Activated T-helper 17 cell treated with anti-CD3 and anti-CD28 coated beads, Interleukin-2, amount 50 U/mL, for 72 hours (primary cell): ENCODE measurements around the gene PRRX2. TPM values are rescaled to one million over a fixed set of nuclear protein-coding genes. Genes with fewer than 3 reads are reported as not detected.
A peak's percentile ranks its signal among the peaks of the same experiment; 100 is the strongest.
"Not testable (repeated sequence)": the region's sequence is repeated elsewhere in the genome, so short reads cannot be mapped to it uniquely, and the experiment has no call there.

Experiments
- ATAC-seq: fragments of 150-1000 bp; cut with Tn5 transposase; replicated peaks from 2 replicates; pipeline ENCODE4 v1.10.0; 2021; ENCODE audit warnings: mild to moderate bottlenecking, moderate library complexity
- H3K27ac Mint-ChIP-seq: one replicate; pipeline ENCODE4 v1.8.0; 2022; ENCODE audit warnings: mixed read lengths
- H3K27me3 Mint-ChIP-seq: one replicate; pipeline ENCODE4 v1.8.0; 2022; ENCODE audit warnings: mixed read lengths
- H3K36me3 Mint-ChIP-seq: one replicate; pipeline ENCODE4 v1.8.0; 2022; ENCODE audit warnings: low read depth, mild to moderate bottlenecking, mixed read lengths
- H3K4me1 Mint-ChIP-seq: one replicate; pipeline ENCODE4 v1.8.0; 2022; ENCODE audit warnings: mixed read lengths
- H3K4me3 Mint-ChIP-seq: one replicate; pipeline ENCODE4 v1.8.0; 2022; ENCODE audit warnings: mild to moderate bottlenecking, mixed read lengths
- H3K9me3 Mint-ChIP-seq: one replicate; pipeline ENCODE4 v1.8.0; 2022; ENCODE audit warnings: mixed read lengths
- total RNA-seq, 2 donors: library from RNA; stranded (reverse); gene quantifications; one replicate each; pipeline ENCODE4 v1.2.3, GENCODE V29; 2022

Gene PRRX2
- total RNA-seq, 2 donors from 2014 or later, result 0.32 TPM; not detected in 1

DNA sequence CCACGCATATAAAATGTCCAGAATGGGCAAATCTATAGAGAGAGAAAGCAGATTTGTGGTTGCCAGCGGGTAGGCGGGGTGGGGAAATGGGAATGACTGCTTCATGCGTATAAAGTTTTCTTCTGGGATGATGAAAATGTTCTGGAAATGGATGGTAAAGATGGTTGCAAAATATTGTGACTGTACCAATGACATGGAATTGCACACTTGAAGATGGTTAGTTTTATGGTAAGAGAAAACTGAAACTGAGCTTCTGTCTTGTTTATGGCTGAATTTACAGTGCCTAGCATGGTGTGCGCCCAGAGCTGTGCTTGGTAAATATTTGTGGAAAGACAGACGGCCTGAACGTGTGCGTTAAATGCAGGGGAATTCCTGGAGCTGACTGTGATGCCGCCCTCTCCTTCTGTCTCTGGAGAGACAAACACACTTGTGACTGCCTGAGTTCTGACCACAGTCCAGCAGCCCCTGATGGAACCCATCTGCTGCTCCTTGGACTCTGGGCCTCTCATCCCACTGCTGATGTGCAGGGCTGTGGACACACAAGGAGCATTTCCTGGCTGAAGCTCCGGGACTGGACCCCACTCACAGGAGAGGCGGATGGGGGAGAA lies 96.0 kb downstream of the PRRX2 start:
- Mint-ChIP-seq H3K4me3 (no peak overlapping the region), H3K4me1 (peaks cover 9% of the 10 kb centered on the region), H3K27ac (no peak overlapping the region), H3K27me3 (peaks cover 4% of the 10 kb centered on the region), H3K9me3 (no peaks in the 10 kb centered on the region), H3K36me3 (no peaks in the 10 kb centered on the region)
- ATAC-seq, result no peak

DNA sequence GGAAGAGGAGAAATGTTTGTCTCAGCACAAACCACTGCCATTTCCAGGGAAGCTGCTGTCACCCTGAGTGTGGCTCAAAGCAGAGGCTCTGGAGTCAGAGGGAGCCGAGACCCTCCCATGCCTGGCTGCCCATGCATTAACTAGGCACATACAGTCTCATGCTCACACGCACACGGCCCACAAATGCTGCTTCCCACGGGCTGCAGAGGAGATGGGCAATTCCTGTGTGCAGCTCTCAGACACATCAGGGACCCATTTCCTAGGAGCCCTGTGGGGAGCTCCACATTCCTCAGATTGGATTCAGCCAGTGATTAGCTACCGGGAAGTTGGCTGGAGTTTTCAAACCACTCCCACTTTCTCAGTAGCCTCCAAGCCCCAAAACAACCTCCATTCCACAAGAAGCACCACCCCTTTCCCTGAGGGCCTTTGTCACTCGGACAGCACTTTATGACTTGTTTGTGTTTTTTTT lies 96.5 kb downstream of the PRRX2 start:
- H3K36me3 Mint-ChIP-seq, result no peaks in the 10 kb centered on the region
- H3K4me1 Mint-ChIP-seq, result peaks cover 8% of the 10 kb centered on the region
- ATAC-seq, result no peak
- H3K27ac Mint-ChIP-seq, result no peak overlapping the region
- H3K4me3 Mint-ChIP-seq, result no peak overlapping the region
- H3K9me3 Mint-ChIP-seq, result no peaks in the 10 kb centered on the region
- H3K27me3 Mint-ChIP-seq, result peaks cover 4% of the 10 kb centered on the region

DNA sequence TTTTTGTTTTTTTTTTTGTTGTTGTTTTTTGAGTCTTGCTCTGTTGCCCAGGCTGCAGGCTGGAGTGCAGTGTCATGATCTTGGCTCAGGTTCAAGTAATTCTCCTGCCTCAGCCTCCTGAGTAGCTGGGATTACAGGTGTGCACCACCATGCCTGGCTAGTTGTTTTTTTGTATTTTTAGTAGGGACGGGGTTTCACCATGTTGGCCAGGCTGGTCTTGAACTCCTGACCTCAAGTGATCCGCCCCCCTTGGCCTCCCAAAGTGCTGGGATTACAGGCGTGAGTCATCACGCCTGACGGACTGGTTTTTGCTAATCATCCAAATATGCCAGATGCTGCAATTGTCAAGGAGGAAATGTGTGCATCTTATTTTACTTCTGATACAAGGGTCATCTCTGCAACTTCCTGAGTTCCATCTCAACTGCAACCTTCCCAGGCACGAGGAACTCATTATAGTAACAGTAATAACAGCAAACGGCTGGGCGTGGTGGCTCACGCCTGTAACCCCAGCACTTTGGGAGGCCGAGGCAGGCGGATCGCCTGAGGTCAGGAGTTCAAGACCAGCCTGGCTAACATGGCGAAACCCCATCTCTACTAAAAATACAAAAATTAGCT lies 97.0 kb downstream of the PRRX2 start:
- not testable (repeated sequence) for ATAC-seq, H3K4me1 Mint-ChIP-seq, H3K27me3 Mint-ChIP-seq, H3K4me3 Mint-ChIP-seq, H3K36me3 Mint-ChIP-seq, H3K27ac Mint-ChIP-seq, H3K9me3 Mint-ChIP-seq

DNA sequence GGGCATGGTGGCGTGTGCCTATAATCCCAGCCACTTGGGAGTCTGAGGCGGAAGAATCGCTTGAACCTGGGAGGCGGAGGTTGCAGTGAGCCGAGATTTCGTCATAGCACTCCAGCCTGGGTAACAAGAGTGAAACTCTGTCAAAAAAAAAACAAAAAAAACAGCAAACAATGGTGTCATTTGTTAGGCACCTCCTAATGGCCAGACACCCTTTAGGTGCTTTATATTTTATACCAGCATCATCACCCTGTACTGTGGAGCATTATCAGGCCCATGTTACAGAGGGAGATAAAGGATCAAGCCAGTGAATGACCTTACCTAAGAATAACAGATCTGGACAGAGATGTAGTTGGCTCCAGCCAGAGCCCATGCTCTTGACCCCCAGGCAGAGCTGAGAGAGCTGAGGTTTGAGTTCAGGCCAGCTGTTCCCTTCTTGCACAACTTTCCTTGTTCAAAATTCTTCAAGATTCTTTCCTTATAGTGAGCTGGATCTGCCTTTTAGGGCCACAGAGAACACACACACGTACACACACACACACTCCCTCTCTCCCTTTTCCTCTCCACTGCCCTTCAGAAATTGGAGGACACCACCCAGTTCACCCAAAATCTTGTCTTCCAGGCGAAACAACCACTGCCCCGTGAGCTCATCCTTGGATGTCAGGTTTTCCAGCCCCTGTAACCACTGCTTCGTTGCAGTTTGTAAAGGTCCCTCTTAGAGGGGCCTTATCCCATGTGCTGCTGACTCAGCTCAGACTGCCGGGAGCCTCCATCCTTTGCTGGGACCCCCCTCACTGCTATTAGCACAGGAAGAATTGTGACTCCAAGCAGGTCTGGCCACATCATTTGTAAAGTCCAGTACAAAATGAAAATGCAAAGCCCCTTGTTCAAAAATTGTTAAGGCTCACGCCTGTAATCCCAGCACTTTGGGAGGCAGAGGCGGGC lies 97.8 kb downstream of the PRRX2 start:
- peaks cover under 1% of the 10 kb centered on the region for H3K4me1 Mint-ChIP-seq
- no peaks in the 10 kb centered on the region for H3K36me3 Mint-ChIP-seq
- H3K27me3 Mint-ChIP-seq, result peaks cover under 1% of the 10 kb centered on the region
- no peak for ATAC-seq
- H3K9me3 Mint-ChIP-seq, result no peaks in the 10 kb centered on the region
- H3K27ac Mint-ChIP-seq, result peak overlapping the region; percentile 28
- no peak overlapping the region for H3K4me3 Mint-ChIP-seq

DNA sequence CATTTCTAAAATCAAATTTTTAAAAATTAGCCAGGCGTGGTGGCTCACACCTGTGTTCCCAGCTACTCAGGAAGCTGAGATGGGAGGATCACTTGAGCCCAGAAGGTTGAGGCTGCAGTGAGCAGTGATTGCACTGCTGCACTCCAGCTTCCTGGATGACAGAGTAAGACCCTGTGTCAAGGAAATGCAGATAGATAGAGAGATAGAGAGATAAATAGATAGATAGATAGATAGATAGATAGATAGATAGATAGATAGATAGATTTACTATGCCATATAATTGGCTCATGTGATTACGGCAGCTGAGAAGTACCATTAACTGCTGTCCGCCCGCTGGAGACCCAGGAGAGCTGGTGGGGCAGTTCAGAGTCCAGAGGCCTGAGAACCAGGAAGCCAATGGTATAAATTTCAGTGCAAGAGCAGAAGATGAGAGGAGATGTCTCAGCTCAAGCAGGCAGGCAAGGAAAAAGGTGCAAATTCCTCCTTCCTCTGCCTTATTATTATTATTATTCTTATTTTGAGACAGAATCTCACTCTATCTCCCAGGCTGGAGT lies 100.4 kb downstream of the PRRX2 start:
- H3K36me3 Mint-ChIP-seq, result no peaks in the 10 kb centered on the region
- no peak overlapping the region for H3K27ac Mint-ChIP-seq
- H3K4me1 Mint-ChIP-seq, result no peaks in the 10 kb centered on the region
- no peak for ATAC-seq
- no peaks in the 10 kb centered on the region for H3K9me3 Mint-ChIP-seq
- H3K4me3 Mint-ChIP-seq, result no peak overlapping the region
- no peaks in the 10 kb centered on the region for H3K27me3 Mint-ChIP-seq

DNA sequence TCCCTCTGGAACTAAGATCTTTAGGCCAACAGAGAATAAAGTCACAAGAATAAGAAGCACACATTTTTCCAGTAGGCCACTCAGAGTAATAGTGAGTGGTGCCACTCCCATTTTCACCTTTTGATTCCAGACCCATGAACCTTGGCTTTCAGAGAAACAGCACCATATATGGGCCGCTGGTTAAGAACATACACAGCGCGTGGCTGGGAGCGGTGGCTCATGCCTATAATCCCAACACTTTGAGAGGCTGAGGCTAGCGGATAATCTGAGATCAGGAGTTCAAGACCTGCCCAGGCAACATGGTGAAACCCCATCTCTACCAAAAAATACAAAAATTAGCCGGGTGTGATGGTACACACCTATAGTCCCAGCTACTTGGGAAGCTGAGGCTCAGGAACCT lies 103.0 kb downstream of the PRRX2 start:
- H3K27ac Mint-ChIP-seq, result no peak overlapping the region

DNA sequence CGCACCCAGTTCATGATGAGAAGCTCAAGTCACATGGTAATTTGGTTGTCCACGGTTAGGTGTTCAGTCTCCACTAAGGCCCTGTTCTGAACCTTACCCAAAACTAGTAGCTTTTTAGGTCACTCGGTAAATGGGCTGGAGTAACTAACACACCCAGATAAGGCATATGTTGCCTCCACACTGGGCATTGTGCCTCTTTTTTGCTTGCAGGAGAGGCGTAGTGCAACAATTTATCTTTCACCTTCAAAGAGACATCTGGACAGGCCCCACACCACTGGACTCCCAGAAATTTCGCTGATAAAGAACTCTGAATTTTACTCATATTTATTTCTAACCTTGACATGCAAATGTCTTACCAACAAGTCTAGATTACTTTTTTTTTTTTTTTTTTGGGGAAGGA lies 104.2 kb downstream of the PRRX2 start:
- no peak for ATAC-seq
- Mint-ChIP-seq H3K36me3 (no peaks in the 10 kb centered on the region), H3K9me3 (no peaks in the 10 kb centered on the region), H3K27me3 (peaks cover 3% of the 10 kb centered on the region), H3K27ac (no peak overlapping the region), H3K4me3 (no peak overlapping the region), H3K4me1 (no peaks in the 10 kb centered on the region)

More for the DNA sequence above, 103.0 kb downstream of the PRRX2 start:
- Mint-ChIP-seq H3K27me3 (no peaks in the 10 kb centered on the region), H3K4me3 (no peak overlapping the region), H3K36me3 (no peaks in the 10 kb centered on the region), H3K9me3 (no peaks in the 10 kb centered on the region), H3K4me1 (no peaks in the 10 kb centered on the region)
- no peak for ATAC-seq

DNA sequence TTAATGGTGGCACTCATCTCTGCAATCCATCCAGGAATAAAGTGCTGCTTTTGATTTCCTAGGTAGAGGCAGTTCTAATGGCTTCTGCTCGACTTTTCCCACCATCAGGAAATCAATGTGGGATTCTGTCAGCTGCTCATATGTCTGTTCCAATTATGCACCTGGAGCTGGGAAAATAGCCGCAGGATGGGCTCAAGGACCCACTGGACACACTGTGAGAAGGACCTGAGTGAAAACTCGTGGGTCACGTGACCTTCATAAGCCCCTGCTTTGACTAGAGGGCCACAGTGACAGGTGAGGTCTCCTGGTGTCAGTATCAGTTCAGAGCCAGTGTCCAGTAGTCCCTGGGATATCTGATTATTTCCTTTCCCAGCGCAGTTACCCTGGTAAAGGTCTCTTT lies 105.3 kb downstream of the PRRX2 start:
- ATAC-seq, result no peak
- Mint-ChIP-seq H3K4me1 (no peaks in the 10 kb centered on the region), H3K9me3 (no peaks in the 10 kb centered on the region), H3K4me3 (no peak overlapping the region), H3K27me3 (peaks cover 3% of the 10 kb centered on the region), H3K36me3 (no peaks in the 10 kb centered on the region), H3K27ac (no peak overlapping the region)

Other genes with a start within 250 kb of the PRRX2 start
- not detected for gene C9orf50, start 44.5 kb upstream of the PRRX2 start, total RNA-seq
- gene NTMT1, start 39.5 kb upstream of the PRRX2 start, total RNA-seq, result 10 to 100 TPM; 27.2 to 61.1 TPM
- 10 to 100 TPM; 12.3 to 26.4 TPM for gene ASB6, start 23.5 kb upstream of the PRRX2 start, total RNA-seq
- not detected for gene PTGES, start 87.4 kb downstream of the PRRX2 start, total RNA-seq
- 10 to 100 TPM; 22.0 to 26.6 TPM for gene TOR1B, start 137.5 kb downstream of the PRRX2 start, total RNA-seq
- gene TOR1A, start 158.5 kb downstream of the PRRX2 start, total RNA-seq, result 10 to 100 TPM; 27.3 to 51.7 TPM
- 10 to 100 TPM; 23.4 to 73.3 TPM for gene C9orf78, start 169.6 kb downstream of the PRRX2 start, total RNA-seq
- gene USP20, start 169.8 kb downstream of the PRRX2 start, total RNA-seq, result 10 to 100 TPM; 50.1 to 52.5 TPM